Ovary (tissue), 3 donors: ENCODE data around the gene CSF3R.

Experiments used
- POLR2A ChIP-seq: fragments of 450-650 bp; IDR thresholded peaks from one replicate; pipeline ENCODE4 v1.6.1; 2017; ENCODE audit warnings: antibody characterized with exemption, mild to moderate bottlenecking, moderate library complexity
- TF ChIP-seq, protein P1 (sequence below), 3 donors: fragments of 450-650 bp in 2 of 3; fragments of 200-600 bp in 1 of 3; IDR thresholded peaks; one replicate each; pipeline versions ENCODE4 v1.5.1 to v1.8.0; 2016 to 2022; ENCODE audit warnings: antibody characterized with exemption in 3 of 3, mild to moderate bottlenecking in 1 of 3
- donor health status: DM: no; HTN: no; CAD: no.

GRCh38 chr1:36450270-36450918, 32.3 kb downstream of the CSF3R start, which contains the start of gene OSCP1:
- TF ChIP-seq, protein P1, sequence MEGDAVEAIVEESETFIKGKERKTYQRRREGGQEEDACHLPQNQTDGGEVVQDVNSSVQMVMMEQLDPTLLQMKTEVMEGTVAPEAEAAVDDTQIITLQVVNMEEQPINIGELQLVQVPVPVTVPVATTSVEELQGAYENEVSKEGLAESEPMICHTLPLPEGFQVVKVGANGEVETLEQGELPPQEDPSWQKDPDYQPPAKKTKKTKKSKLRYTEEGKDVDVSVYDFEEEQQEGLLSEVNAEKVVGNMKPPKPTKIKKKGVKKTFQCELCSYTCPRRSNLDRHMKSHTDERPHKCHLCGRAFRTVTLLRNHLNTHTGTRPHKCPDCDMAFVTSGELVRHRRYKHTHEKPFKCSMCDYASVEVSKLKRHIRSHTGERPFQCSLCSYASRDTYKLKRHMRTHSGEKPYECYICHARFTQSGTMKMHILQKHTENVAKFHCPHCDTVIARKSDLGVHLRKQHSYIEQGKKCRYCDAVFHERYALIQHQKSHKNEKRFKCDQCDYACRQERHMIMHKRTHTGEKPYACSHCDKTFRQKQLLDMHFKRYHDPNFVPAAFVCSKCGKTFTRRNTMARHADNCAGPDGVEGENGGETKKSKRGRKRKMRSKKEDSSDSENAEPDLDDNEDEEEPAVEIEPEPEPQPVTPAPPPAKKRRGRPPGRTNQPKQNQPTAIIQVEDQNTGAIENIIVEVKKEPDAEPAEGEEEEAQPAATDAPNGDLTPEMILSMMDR (IDR thresholded peaks at IDR 0.05) = no peak
- TF ChIP-seq POLR2A = peak; percentile 98
